A549 (cell line): ENCODE measurements around the gene PSME3.

Experiments
- CHD2 ChIP-seq: fragments of 150-350 bp; IDR thresholded peaks from 2 replicates; pipeline ENCODE4 v1.6.1; 2014; ENCODE audit warnings: low read length; ENCODE audit not compliant: partially characterized antibody
- ZNF302 ChIP-seq: fragments of 250-450 bp; sonication (Bioruptor Pico); IDR thresholded peaks from 2 replicates; pipeline ENCODE4 v1.9.0; 2021; ENCODE audit warnings: inconsistent platforms, mild to moderate bottlenecking, moderate library complexity
- TF ChIP-seq, protein P1 (sequence below): fragments of >200 bp; sonication (Bioruptor Twin); formaldehyde crosslinking; IDR thresholded peaks from 3 replicates; pipeline ENCODE4 v1.5.1; 2016
- TF ChIP-seq, protein P2 (sequence below): fragments of >200 bp; sonication (Bioruptor Twin); formaldehyde crosslinking; IDR thresholded peaks from 3 replicates; pipeline ENCODE4 v1.6.1; 2016
- TF ChIP-seq, protein P3 (sequence below): IDR thresholded peaks from 2 replicates; pipeline ENCODE4 v1.6.1; 2012
- TF ChIP-seq, protein P4 (sequence below): fragments of 200-600 bp; sonication (generic); IDR thresholded peaks from 2 replicates; pipeline ENCODE4 v1.6.1; 2016; ENCODE audit warnings: antibody characterized with exemption, mild to moderate bottlenecking, moderate library complexity

DNA sequence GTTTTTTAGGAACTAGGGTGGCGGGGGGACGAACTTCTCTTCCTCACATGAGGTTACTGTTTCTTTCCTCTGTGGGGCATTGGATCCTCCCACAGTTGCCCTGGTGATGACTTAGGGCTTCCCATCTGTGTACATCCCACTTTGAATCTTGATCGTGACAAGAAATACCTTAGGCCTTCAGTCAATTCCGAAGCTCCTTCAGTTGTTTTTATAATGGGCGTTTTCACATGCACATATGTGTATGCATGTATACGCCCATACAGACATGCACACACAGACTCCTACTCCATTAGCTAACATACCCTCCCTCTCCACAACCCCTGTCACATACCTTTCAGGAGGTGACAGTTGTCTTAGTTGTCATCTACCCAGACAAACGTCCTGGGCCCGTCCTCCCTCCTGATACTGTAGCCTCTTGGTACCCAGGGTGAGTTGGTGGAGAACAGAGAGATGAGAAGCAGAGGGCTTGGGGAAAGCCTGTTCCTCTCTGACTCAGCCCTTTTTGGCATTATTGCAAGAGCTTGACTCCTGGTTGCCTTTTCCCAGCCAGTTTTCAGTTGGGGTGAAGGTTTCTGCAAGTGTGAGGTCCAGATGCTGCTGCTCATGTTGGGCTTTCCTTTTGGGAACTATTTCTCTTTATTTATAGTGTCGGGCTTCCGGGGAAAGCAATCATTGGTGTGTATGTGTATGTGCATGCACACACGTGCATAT is 8.9 kb downstream of the PSME3 start:
- TF ChIP-seq, protein P1, sequence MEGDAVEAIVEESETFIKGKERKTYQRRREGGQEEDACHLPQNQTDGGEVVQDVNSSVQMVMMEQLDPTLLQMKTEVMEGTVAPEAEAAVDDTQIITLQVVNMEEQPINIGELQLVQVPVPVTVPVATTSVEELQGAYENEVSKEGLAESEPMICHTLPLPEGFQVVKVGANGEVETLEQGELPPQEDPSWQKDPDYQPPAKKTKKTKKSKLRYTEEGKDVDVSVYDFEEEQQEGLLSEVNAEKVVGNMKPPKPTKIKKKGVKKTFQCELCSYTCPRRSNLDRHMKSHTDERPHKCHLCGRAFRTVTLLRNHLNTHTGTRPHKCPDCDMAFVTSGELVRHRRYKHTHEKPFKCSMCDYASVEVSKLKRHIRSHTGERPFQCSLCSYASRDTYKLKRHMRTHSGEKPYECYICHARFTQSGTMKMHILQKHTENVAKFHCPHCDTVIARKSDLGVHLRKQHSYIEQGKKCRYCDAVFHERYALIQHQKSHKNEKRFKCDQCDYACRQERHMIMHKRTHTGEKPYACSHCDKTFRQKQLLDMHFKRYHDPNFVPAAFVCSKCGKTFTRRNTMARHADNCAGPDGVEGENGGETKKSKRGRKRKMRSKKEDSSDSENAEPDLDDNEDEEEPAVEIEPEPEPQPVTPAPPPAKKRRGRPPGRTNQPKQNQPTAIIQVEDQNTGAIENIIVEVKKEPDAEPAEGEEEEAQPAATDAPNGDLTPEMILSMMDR: no peak
- TF ChIP-seq, protein P2, sequence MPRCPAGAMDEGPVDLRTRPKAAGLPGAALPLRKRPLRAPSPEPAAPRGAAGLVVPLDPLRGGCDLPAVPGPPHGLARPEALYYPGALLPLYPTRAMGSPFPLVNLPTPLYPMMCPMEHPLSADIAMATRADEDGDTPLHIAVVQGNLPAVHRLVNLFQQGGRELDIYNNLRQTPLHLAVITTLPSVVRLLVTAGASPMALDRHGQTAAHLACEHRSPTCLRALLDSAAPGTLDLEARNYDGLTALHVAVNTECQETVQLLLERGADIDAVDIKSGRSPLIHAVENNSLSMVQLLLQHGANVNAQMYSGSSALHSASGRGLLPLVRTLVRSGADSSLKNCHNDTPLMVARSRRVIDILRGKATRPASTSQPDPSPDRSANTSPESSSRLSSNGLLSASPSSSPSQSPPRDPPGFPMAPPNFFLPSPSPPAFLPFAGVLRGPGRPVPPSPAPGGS: no peak
- TF ChIP-seq CHD2: no peak
- no peak for TF ChIP-seq ZNF302 (CRISPR knock-in tag)
- TF ChIP-seq, protein P3, sequence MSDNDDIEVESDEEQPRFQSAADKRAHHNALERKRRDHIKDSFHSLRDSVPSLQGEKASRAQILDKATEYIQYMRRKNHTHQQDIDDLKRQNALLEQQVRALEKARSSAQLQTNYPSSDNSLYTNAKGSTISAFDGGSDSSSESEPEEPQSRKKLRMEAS: no peak
- TF ChIP-seq, protein P4, sequence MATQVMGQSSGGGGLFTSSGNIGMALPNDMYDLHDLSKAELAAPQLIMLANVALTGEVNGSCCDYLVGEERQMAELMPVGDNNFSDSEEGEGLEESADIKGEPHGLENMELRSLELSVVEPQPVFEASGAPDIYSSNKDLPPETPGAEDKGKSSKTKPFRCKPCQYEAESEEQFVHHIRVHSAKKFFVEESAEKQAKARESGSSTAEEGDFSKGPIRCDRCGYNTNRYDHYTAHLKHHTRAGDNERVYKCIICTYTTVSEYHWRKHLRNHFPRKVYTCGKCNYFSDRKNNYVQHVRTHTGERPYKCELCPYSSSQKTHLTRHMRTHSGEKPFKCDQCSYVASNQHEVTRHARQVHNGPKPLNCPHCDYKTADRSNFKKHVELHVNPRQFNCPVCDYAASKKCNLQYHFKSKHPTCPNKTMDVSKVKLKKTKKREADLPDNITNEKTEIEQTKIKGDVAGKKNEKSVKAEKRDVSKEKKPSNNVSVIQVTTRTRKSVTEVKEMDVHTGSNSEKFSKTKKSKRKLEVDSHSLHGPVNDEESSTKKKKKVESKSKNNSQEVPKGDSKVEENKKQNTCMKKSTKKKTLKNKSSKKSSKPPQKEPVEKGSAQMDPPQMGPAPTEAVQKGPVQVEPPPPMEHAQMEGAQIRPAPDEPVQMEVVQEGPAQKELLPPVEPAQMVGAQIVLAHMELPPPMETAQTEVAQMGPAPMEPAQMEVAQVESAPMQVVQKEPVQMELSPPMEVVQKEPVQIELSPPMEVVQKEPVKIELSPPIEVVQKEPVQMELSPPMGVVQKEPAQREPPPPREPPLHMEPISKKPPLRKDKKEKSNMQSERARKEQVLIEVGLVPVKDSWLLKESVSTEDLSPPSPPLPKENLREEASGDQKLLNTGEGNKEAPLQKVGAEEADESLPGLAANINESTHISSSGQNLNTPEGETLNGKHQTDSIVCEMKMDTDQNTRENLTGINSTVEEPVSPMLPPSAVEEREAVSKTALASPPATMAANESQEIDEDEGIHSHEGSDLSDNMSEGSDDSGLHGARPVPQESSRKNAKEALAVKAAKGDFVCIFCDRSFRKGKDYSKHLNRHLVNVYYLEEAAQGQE: no peak
